Activated CD8-positive, alpha-beta T cell treated with anti-CD3 and anti-CD28 coated beads for 36 hours (primary cell): Measurements from ENCODE around the gene ASTL. TPM values are rescaled to one million over a fixed set of nuclear protein-coding genes. Genes with fewer than 3 reads are reported as not detected.

Experiments
- ATAC-seq: fragments of 200-7000 bp; cut with Tn5 transposase; one replicate; pipeline ENCODE4 v1.10.0; 2021; ENCODE audit warnings: mild to moderate bottlenecking, moderate library complexity
- CTCF ChIA-PET: fragments of 350-600 bp; sonication (Branson Sonifier 250); formaldehyde crosslinking; loops from one replicate; lab custom pipeline; 2021; ENCODE audit warnings: antibody characterized with exemption; lab: Charles Lee
- POLR2A ChIA-PET: fragments of 350-600 bp; sonication (Branson Sonifier 250); formaldehyde crosslinking; loops from one replicate; lab custom pipeline; 2021; ENCODE audit warnings: antibody characterized with exemption; lab: Charles Lee
- DNase-seq: peaks from one replicate; pipeline ENCODE4 v3.0.0-alpha.2; 2020
- H3K27ac Mint-ChIP-seq: one replicate; pipeline ENCODE4 v1.8.0; 2021; ENCODE audit warnings: mild to moderate bottlenecking, mixed read lengths
- H3K27me3 Mint-ChIP-seq: one replicate; pipeline ENCODE4 v1.8.0; 2021; ENCODE audit warnings: mixed read lengths
- H3K36me3 Mint-ChIP-seq: one replicate; pipeline ENCODE4 v1.8.0; 2021; ENCODE audit warnings: low read depth, mixed read lengths
- H3K4me1 Mint-ChIP-seq: one replicate; pipeline ENCODE4 v1.8.0; 2021; ENCODE audit warnings: low read depth, mixed read lengths
- H3K4me3 Mint-ChIP-seq: one replicate; pipeline ENCODE4 v1.8.0; 2021; ENCODE audit warnings: mild to moderate bottlenecking, moderate library complexity, mixed read lengths
- H3K9me3 Mint-ChIP-seq: one replicate; pipeline ENCODE4 v1.8.0; 2021; ENCODE audit warnings: mixed read lengths
- CTCF ChIP-seq: fragments of 200-600 bp; IDR thresholded peaks from one replicate; pipeline ENCODE4 v1.8.0; 2022; ENCODE audit warnings: antibody characterized with exemption, mild to moderate bottlenecking
- intact Hi-C: fragments of 100-400 bp; cut with micrococcal nuclease; formaldehyde crosslinking; loops from one replicate; pipeline ENCODE4 v1.10.0; 2022
- total RNA-seq, 2 experiments: library from RNA; stranded (reverse); gene quantifications; one replicate each; pipeline ENCODE4 v1.2.3, GENCODE V29; 2021

Gene ASTL
- total RNA-seq, 2 experiments from 2014 or later: 1.8 to 2.7 TPM

DNA sequence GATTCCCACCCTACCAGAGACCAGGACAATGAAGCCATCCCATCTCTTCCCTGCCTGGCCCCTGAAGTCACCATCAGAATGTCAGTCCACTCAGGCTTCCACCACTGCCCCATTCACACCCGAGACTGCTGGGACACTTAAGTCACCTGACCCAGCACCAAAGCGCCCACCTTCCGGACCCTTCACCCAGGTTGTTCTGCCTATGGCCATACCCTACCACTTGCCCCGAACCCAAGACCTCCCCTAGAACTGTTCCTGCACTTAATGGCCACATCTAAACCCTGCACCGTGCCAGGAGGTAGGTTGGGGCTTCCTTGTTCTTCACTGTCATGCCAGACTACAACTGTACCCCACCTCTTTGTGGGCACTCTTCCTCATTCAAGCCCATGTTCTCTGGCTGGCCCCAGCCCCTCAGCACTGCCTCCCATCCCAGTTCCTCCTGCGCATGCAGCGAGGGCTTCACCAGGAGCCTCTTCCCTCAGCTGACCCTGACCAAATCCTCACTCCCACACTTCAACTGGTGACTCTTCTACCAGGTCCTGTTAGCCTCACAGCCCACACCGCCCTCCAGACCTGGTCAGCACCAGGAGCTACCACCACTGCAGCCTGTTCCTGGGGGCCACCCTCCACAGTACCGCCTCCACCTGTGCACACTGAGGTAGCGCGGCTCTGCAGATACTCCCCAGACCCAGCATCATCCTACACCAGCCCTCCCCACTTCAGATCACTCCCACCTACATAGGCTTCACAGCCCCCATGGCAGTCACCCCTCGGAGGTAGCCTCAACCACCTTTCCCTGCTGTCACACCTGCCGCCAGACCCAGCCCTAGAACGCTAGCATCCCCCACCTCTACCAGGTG is 13.7 kb downstream of the ASTL start:
- Mint-ChIP-seq H3K9me3 (no peaks in the 10 kb centered on the region), H3K36me3 (peaks cover 4% of the 10 kb centered on the region), H3K4me3 (no peak overlapping the region), H3K27ac (no peak overlapping the region), H3K27me3 (peaks cover 22% of the 10 kb centered on the region), H3K4me1 (peaks cover 16% of the 10 kb centered on the region)
- TF ChIP-seq CTCF: no peak
- ATAC-seq: no peak
- no peak for DNase-seq
- POLR2A ChIA-PET: interaction anchor here (1.9 kb wide), 1 partner anchor 9 kb away, joined by 6 read pairs; no protein-coding TSS in a partner anchor
- intact Hi-C loops: no loop called here
- CTCF ChIA-PET: interaction anchor here (1.0 to 3.7 kb wide), 2 partner anchors 17 to 50 kb away, joined by 3 to 15 read pairs; no protein-coding TSS in a partner anchor

- intact Hi-C loops: no loop called here
- no peak for TF ChIP-seq CTCF
- ChIA-PET POLR2A (interaction anchor here (1.9 kb wide), 1 partner anchor 9 kb away, joined by 6 read pairs; no protein-coding TSS in a partner anchor), CTCF (interaction anchor here (1.5 to 3.7 kb wide), 2 partner anchors 15 to 51 kb away, joined by 5 to 15 read pairs; partner anchors contain the start of gene ASTL)
- peaks cover 1% of the 10 kb centered on the region for H3K36me3 Mint-ChIP-seq
- peaks cover 23% of the 10 kb centered on the region for H3K27me3 Mint-ChIP-seq
- H3K4me1 Mint-ChIP-seq: peaks cover 13% of the 10 kb centered on the region
- DNase-seq (no peak), ATAC-seq (no peak)
- H3K4me3 Mint-ChIP-seq: no peak overlapping the region
- H3K27ac Mint-ChIP-seq: no peak overlapping the region
- H3K9me3 Mint-ChIP-seq: no peaks in the 10 kb centered on the region
Measured at GRCh38 chr2:96123936-96124335, 14.4 kb downstream of the ASTL start.

DNA sequence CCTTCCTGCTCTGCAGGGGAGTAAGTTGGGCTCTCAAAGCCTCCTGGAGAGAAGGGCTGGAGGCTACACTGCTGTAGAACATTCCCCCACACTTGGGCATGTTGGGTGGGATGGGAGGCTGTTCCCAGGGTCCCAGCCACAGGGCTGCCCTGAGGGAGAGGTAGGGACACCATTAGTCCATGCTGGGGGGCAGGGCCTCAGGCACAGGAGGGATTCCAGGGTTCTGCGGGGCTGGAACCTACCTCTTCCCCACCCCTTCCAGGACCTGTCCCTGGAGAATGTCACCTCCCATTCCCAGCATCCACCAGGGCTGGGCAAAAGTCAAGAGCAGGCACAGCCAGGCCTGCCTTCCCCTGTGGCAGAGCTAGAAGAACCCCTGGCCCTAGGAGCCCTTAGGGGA is 15.0 kb downstream of the ASTL start:
- no peak overlapping the region for H3K4me3 Mint-ChIP-seq
- H3K27me3 Mint-ChIP-seq: peaks cover 25% of the 10 kb centered on the region
- intact Hi-C loops: no loop called here
- H3K4me1 Mint-ChIP-seq: peaks cover 13% of the 10 kb centered on the region
- ChIA-PET CTCF (interaction anchor here (1.5 to 3.7 kb wide), 2 partner anchors 16 to 51 kb away, joined by 5 to 15 read pairs; partner anchors contain the start of gene ASTL), POLR2A (interaction anchor here (1.9 kb wide), 1 partner anchor 10 kb away, joined by 6 read pairs; no protein-coding TSS in a partner anchor)
- TF ChIP-seq CTCF: no peak
- no peak for DNase-seq
- ATAC-seq: no peak
- H3K9me3 Mint-ChIP-seq: no peaks in the 10 kb centered on the region
- H3K27ac Mint-ChIP-seq: no peak overlapping the region
- peaks cover 1% of the 10 kb centered on the region for H3K36me3 Mint-ChIP-seq

- ATAC-seq (no peak), DNase-seq (no peak)
- Mint-ChIP-seq H3K36me3 (peaks cover 1% of the 10 kb centered on the region), H3K27ac (no peak overlapping the region), H3K27me3 (peaks cover 25% of the 10 kb centered on the region), H3K4me1 (peaks cover 17% of the 10 kb centered on the region), H3K4me3 (no peak overlapping the region), H3K9me3 (no peaks in the 10 kb centered on the region)
- ChIA-PET CTCF (interaction anchor here (1.5 to 3.7 kb wide), 2 partner anchors 17 to 52 kb away, joined by 5 to 15 read pairs; partner anchors contain the start of gene ASTL), POLR2A (interaction anchor here (1.9 kb wide), 1 partner anchor 11 kb away, joined by 6 read pairs; no protein-coding TSS in a partner anchor)
- no peak for TF ChIP-seq CTCF
- intact Hi-C loops: no loop called here
Measured at GRCh38 chr2:96122391-96122790, 15.9 kb downstream of the ASTL start.
